Endothelial cell of umbilical vein (primary cell): ENCODE data around the gene PRCC. TPM values are rescaled to one million over a fixed set of nuclear protein-coding genes. Genes with fewer than 3 reads are reported as not detected.

ENCODE experiments used
- BruUV-seq: library from RNA; stranded (reverse); fragments of 400-500 nt; replicated peaks from 2 replicates; lab custom pipeline; 2021; lab: Mats Ljungman, UMichigan
- CTCF ChIA-PET: fragments of 300-600, 350-600 bp; sonication (Branson Sonifier 250); formaldehyde crosslinking; loops from one replicate; lab custom pipeline; 2021; ENCODE audit warnings: antibody characterized with exemption, inconsistent platforms; lab: Charles Lee
- POLR2A ChIA-PET: fragments of 300-600, 350-600 bp; sonication (Branson Sonifier 250); formaldehyde crosslinking; loops from one replicate; lab custom pipeline; 2021; ENCODE audit warnings: antibody characterized with exemption, inconsistent platforms; lab: Charles Lee
- DNase-seq: peaks from one replicate; pipeline ENCODE4 v3.0.0-alpha.2; 2011; ENCODE audit warnings: low read depth, low spot score
- FAIRE-seq: peaks from 2 replicates; lab custom pipeline; 2011; peaks lifted over from hg19 to GRCh38; lab: Jason Lieb, UNC
- H2AFZ ChIP-seq: 2 replicates; pipeline ENCODE4 v1.6.0; 2012; ENCODE audit warnings: low read depth, low read length, control low read depth, inconsistent platforms
- H3K27ac ChIP-seq: 2 replicates; pipeline ENCODE4 v1.5.1; 2011; ENCODE audit warnings: low read depth, mild to moderate bottlenecking, control low read depth, low read length, moderate library complexity; ENCODE audit not compliant: insufficient read depth
- H3K27me3 ChIP-seq, 2 experiments: 2 replicates each; pipeline versions ENCODE4 v1.6.0 to v1.6.1; 2011; ENCODE audit warnings: low read length in 2 of 2, mixed read lengths in 1 of 2; ENCODE audit not compliant: control insufficient read depth in 2 of 2, insufficient read depth in 2 of 2
- H3K36me3 ChIP-seq, 2 experiments: 2 replicates in 1 of 2; 3 replicates in 1 of 2; pipeline ENCODE4 v1.5.1; 2011; ENCODE audit warnings: low read length in 2 of 2, mild to moderate bottlenecking in 1 of 2, moderate library complexity in 1 of 2; ENCODE audit not compliant: control insufficient read depth in 2 of 2, insufficient read depth in 2 of 2; ENCODE audit errors: extremely low read depth in 1 of 2
- H3K4me1 ChIP-seq: 3 replicates; pipeline ENCODE4 v1.5.1; 2011; ENCODE audit warnings: mild to moderate bottlenecking, low read length; ENCODE audit not compliant: control insufficient read depth, insufficient read depth; ENCODE audit errors: extremely low read depth
- H3K4me2 ChIP-seq: 2 replicates; pipeline ENCODE4 v1.6.1; 2011; ENCODE audit warnings: low read length, control low read depth, mixed read lengths; ENCODE audit not compliant: insufficient read depth
- H3K4me3 ChIP-seq, 3 experiments: fragments of 200-600 bp in 1 of 3; sonication (generic), shearing (Covaris generic) in 1 of 3; replicated peaks in 1 of 3; 2 replicates each; pipeline ENCODE4 v1.5.1; 2011 to 2016; ENCODE audit warnings: control low read depth in 3 of 3, low read length in 3 of 3, mild to moderate bottlenecking in 2 of 3, inconsistent platforms in 1 of 3, low read depth in 1 of 3, moderate library complexity in 1 of 3; ENCODE audit not compliant: insufficient read depth in 1 of 3
- H3K79me2 ChIP-seq: 2 replicates; pipeline ENCODE4 v1.6.0; 2012; ENCODE audit warnings: low read length, inconsistent platforms; ENCODE audit not compliant: control insufficient read depth, insufficient read depth
- H3K9ac ChIP-seq: replicated peaks from 2 replicates; pipeline ENCODE3; 2011; ENCODE audit warnings: low read length, control low read depth; ENCODE audit not compliant: insufficient read depth; ENCODE audit errors: extremely low read depth
- H3K9me1 ChIP-seq: replicated peaks from 3 replicates; pipeline ENCODE4 v1.6.0; 2011; ENCODE audit warnings: mild to moderate bottlenecking, low read length; ENCODE audit not compliant: control insufficient read depth, insufficient read depth; ENCODE audit errors: extremely low read depth
- H3K9me3 ChIP-seq: replicated peaks from 2 replicates; pipeline ENCODE4 v1.5.1; 2012; ENCODE audit warnings: low read length, inconsistent platforms; ENCODE audit not compliant: control insufficient read depth, insufficient read depth
- H4K20me1 ChIP-seq: replicated peaks from 2 replicates; pipeline ENCODE3; 2011; ENCODE audit warnings: mild to moderate bottlenecking, low read length; ENCODE audit not compliant: control insufficient read depth, insufficient read depth; ENCODE audit errors: extremely low read depth
- EZH2 ChIP-seq: IDR thresholded peaks from 2 replicates; pipeline ENCODE4 v1.6.1; 2012; ENCODE audit warnings: borderline replicate concordance, low read depth, mild to moderate bottlenecking, moderate library complexity, low read length, inconsistent platforms; ENCODE audit not compliant: severe bottlenecking
- FOS ChIP-seq: IDR thresholded peaks from 2 replicates; pipeline ENCODE4 v1.6.1; 2011; ENCODE audit warnings: mild to moderate bottlenecking, low read length, moderate library complexity, borderline replicate concordance; ENCODE audit not compliant: insufficient read depth
- GATA2 ChIP-seq: IDR thresholded peaks from 2 replicates; pipeline ENCODE4 v1.7.0; 2011; ENCODE audit warnings: low read depth, mild to moderate bottlenecking, moderate library complexity, mixed read lengths, low read length; ENCODE audit not compliant: insufficient read length, insufficient read depth
- JUN ChIP-seq: IDR thresholded peaks from 2 replicates; pipeline ENCODE4 v1.6.1; 2011; ENCODE audit warnings: borderline replicate concordance, low read depth; ENCODE audit not compliant: insufficient read length, insufficient read depth
- MYC ChIP-seq: IDR thresholded peaks from one replicate; pipeline ENCODE4 v1.6.1; 2011; ENCODE audit warnings: mild to moderate bottlenecking, low read depth, low read length
- POLR2A ChIP-seq: IDR thresholded peaks from 2 replicates; pipeline ENCODE4 v1.6.1; 2012; ENCODE audit warnings: low read depth, mild to moderate bottlenecking, control low read depth, low read length
- POLR2AphosphoS5 ChIP-seq: IDR thresholded peaks from 2 replicates; pipeline ENCODE4 v1.6.1; 2012; ENCODE audit warnings: low read depth, mild to moderate bottlenecking, control low read depth, low read length, moderate library complexity; ENCODE audit not compliant: insufficient read depth
- dilution Hi-C: fragments of 300-500 bp; cut with MboI; formaldehyde crosslinking; loops from one replicate; pipeline ENCODE4 v1.15.0; 2019; ENCODE audit warnings: low sequenced_read_pairs; ENCODE audit not compliant: extremely low pct_ligation_motif_present
- intact Hi-C: fragments of 100-400 bp; cut with micrococcal nuclease; formaldehyde crosslinking; loops from one replicate; pipeline ENCODE4 v1.10.0; 2022
- polyA plus RNA-seq, 4 experiments: library from polyadenylated mRNA; depleted of rRNA in 3 of 4; stranded (reverse) in 3 of 4; unstranded in 1 of 4; fragments of >200 nt; gene quantifications; 2 replicates each; pipeline versions ENCODE4 v1.2.1 to v1.2.3, GENCODE V29; 2011 to 2012; ENCODE audit warnings: missing spikeins in 1 of 4
- total RNA-seq: library from RNA; stranded (reverse); gene quantifications from 2 replicates; pipeline ENCODE4 v1.2.3, GENCODE V29; 2021
- TF ChIP-seq, protein P1 (sequence below), 2 donors: IDR thresholded peaks; 1 replicate in 1 of 2; 2 replicates in 1 of 2; pipeline ENCODE4 v1.5.1; 2011; ENCODE audit warnings: low read length in 2 of 2, mild to moderate bottlenecking in 2 of 2, moderate library complexity in 2 of 2, control low read depth in 1 of 2, inconsistent platforms in 1 of 2, low read depth in 1 of 2; ENCODE audit not compliant: insufficient read depth in 1 of 2; ENCODE audit errors: extremely low read depth in 1 of 2
- TF ChIP-seq, protein P2 (sequence below): IDR thresholded peaks from 2 replicates; pipeline ENCODE4 v1.6.1; 2011; ENCODE audit not compliant: insufficient read depth, insufficient read length

Gene PRCC
- total and polyA plus RNA-seq, 2 donors (not counting 3 experiments of a cell fraction or from before 2014, with no cell fraction given), result 71.5 to 77.4 TPM

DNA sequence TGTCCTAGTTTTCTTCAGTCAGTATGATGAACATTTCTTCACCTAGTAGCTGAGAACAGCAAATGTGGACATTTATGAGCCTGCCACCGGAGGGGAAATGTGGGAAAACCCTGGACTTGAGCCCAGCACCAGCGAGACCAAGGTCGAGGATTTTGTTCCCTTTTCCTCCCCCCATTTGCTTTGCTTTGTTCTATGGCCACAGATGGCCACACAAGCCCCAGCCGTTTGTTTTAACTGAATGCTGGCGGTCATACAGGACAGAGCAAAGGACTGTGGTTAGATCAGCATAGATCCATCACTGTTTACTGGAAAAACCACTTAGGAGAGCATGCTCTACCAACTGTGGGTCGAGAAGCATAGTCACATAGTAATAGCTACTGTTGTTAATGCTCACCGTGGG lies 28.5 kb downstream of the PRCC start:
- no peaks in the 10 kb centered on the region for H3K4me1 ChIP-seq
- intact Hi-C loops, result no loop called here
- peaks cover 33 to 47% of the 10 kb centered on the region in 2 experiments for H3K36me3 ChIP-seq
- FAIRE-seq, result no peak
- no peak overlapping the region for H2AFZ ChIP-seq
- TF ChIP-seq POLR2A, result no peak
- TF ChIP-seq POLR2AphosphoS5, result no peak
- no peak for TF ChIP-seq GATA2
- no peak overlapping the region for H3K9ac ChIP-seq
- dilution Hi-C loops, result no loop called here
- no peaks in the 10 kb centered on the region for H3K27me3 ChIP-seq
- no peak overlapping the region for H3K27ac ChIP-seq
- H3K9me1 ChIP-seq, result no peaks in the 10 kb centered on the region
- BruUV-seq, result no TSS peak
- DNase-seq, result no peak
- no peaks in the 10 kb centered on the region for H3K79me2 ChIP-seq
- ChIA-PET CTCF (interaction anchor here (0.9 to 5.6 kb wide), 14 partner anchors 8 to 132 kb away, joined by 3 to 125 read pairs (median 7); partner anchors contain the start of genes INSRR, ISG20L2, METTL25B and NTRK1), POLR2A (no interaction called here)
- no peaks in the 10 kb centered on the region for H4K20me1 ChIP-seq
- H3K4me2 ChIP-seq, result no peak overlapping the region
- H3K4me3 ChIP-seq, result no peak overlapping the region
- H3K9me3 ChIP-seq, result no peaks in the 10 kb centered on the region

DNA sequence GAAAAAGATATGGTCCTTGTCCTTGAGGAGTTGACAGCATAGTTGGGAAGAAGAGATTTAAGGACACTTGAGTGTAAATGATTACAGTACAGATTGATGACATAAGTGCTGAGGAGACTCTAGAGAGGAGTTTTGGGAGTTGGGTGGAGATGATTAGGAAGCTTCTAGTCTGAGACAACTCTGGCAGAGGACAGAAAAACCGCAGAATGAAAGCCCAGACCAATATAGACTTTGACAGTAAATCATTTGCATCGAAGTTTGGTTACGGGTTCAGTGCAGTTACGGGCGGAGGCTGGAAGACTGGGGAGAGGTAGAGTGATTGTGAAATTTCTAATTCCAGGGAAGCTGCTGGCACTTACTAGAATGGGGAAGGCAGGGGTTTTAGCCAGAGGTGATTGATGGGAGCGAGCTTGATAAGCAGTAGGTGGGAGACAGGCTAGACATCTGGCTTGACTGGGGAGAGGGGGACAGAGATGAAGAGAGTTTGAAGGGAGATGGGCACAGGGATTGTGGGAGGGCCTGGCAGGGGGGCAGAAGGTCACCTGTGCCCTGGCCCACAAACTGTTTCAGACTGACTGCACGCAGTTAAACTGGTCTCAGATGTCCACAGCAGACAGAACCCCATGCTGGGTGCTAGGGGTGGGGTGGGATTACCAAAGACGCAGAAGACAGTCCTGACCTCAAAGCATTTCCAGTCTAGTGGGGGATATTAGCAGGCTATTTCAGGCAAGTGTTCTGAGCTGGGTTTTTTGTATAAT lies 29.2 kb downstream of the PRCC start:
- no peak overlapping the region for H3K27ac ChIP-seq
- dilution Hi-C loops (no loop called here), intact Hi-C loops (loop anchor here (1.0 kb wide), 4 partner anchors 64 to 131 kb away; partner anchors contain the start of gene NTRK1)
- H3K79me2 ChIP-seq, result no peaks in the 10 kb centered on the region
- H4K20me1 ChIP-seq, result no peaks in the 10 kb centered on the region
- no peak for FAIRE-seq
- no TSS peak for BruUV-seq
- no peak overlapping the region for H3K9ac ChIP-seq
- H3K4me3 ChIP-seq, result no peak overlapping the region
- H3K4me2 ChIP-seq, result no peak overlapping the region
- no peaks in the 10 kb centered on the region for H3K9me1 ChIP-seq
- CTCF ChIA-PET, result interaction anchor here (0.9 to 5.6 kb wide), 15 partner anchors 9 to 131 kb away, joined by 3 to 125 read pairs (median 6); partner anchors contain the start of genes INSRR, ISG20L2, METTL25B and NTRK1
- H3K36me3 ChIP-seq, result peaks cover 33 to 49% of the 10 kb centered on the region in 2 experiments
- no peak for TF ChIP-seq POLR2AphosphoS5
- no peak for TF ChIP-seq FOS
- TF ChIP-seq, protein P1, sequence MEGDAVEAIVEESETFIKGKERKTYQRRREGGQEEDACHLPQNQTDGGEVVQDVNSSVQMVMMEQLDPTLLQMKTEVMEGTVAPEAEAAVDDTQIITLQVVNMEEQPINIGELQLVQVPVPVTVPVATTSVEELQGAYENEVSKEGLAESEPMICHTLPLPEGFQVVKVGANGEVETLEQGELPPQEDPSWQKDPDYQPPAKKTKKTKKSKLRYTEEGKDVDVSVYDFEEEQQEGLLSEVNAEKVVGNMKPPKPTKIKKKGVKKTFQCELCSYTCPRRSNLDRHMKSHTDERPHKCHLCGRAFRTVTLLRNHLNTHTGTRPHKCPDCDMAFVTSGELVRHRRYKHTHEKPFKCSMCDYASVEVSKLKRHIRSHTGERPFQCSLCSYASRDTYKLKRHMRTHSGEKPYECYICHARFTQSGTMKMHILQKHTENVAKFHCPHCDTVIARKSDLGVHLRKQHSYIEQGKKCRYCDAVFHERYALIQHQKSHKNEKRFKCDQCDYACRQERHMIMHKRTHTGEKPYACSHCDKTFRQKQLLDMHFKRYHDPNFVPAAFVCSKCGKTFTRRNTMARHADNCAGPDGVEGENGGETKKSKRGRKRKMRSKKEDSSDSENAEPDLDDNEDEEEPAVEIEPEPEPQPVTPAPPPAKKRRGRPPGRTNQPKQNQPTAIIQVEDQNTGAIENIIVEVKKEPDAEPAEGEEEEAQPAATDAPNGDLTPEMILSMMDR (IDR thresholded peaks at IDR 0.05; ENCODE audit: extremely low read depth in 1 of 2, insufficient read depth in 1 of 2, low read depth in 1 of 2, low read length in 2 of 2), result no peak
- TF ChIP-seq MYC, result no peak
- no peak for TF ChIP-seq EZH2
- TF ChIP-seq POLR2A, result no peak
- no peak for TF ChIP-seq GATA2
- TF ChIP-seq, protein P2, sequence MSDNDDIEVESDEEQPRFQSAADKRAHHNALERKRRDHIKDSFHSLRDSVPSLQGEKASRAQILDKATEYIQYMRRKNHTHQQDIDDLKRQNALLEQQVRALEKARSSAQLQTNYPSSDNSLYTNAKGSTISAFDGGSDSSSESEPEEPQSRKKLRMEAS, result no peak
- TF ChIP-seq JUN, result no peak
- no peak overlapping the region for H2AFZ ChIP-seq
- no peaks in the 10 kb centered on the region for H3K27me3 ChIP-seq
- POLR2A ChIA-PET, result no interaction called here
- no peaks in the 10 kb centered on the region for H3K9me3 ChIP-seq
- DNase-seq, result no peak
- H3K4me1 ChIP-seq, result no peaks in the 10 kb centered on the region
